Gastrocnemius medialis (tissue), 4 donors: ENCODE results near the gene APOBEC3C. TPM values are rescaled to one million over a fixed set of nuclear protein-coding genes. Genes with fewer than 3 reads are reported as not detected.
A peak's percentile ranks its signal among the peaks of the same experiment; 100 is the strongest.
"Not testable (repeated sequence)": the region's sequence is repeated elsewhere in the genome, so short reads cannot be mapped to it uniquely, and the experiment has no call there.

Experiments used
- ATAC-seq, 2 donors: fragments of 150-250 bp; one replicate each; pipeline ENCODE4 v1.9.1; 2016
- DNase-seq, 2 donors: peaks; one replicate each; pipeline ENCODE4 v3.0.0-alpha.2; 2019
- H3K27ac ChIP-seq, 4 donors: fragments of 200-600 bp; sonication (generic); 1 replicate in 1 of 4; 2 replicates in 3 of 4; pipeline ENCODE4 v1.5.1; 2016 to 2018; ENCODE audit warnings: mild to moderate bottlenecking in 2 of 4, moderate library complexity in 1 of 4
- H3K27me3 ChIP-seq, 3 donors: fragments of 200-600 bp; sonication (generic) in 2 of 3; 1 replicate in 1 of 3; 2 replicates in 2 of 3; pipeline versions ENCODE4 v1.5.1 to v1.6.0; 2016 to 2019; ENCODE audit warnings: mild to moderate bottlenecking in 1 of 3, moderate library complexity in 1 of 3
- H3K36me3 ChIP-seq, 2 donors: fragments of 200-600 bp; sonication (generic) in 1 of 2; one replicate each; pipeline ENCODE4 v1.5.1; 2017 to 2018
- H3K4me1 ChIP-seq, 2 donors: fragments of 200-600 bp; sonication (generic) in 1 of 2; one replicate each; pipeline ENCODE4 v1.5.1; 2016 to 2017; ENCODE audit warnings: mild to moderate bottlenecking in 2 of 2
- H3K4me3 ChIP-seq, 4 donors: fragments of 200-600 bp; sonication (generic) in 3 of 4; 1 replicate in 1 of 4; 2 replicates in 3 of 4; pipeline ENCODE4 v1.5.1; 2016 to 2019; ENCODE audit warnings: mild to moderate bottlenecking in 2 of 4
- H3K9me3 ChIP-seq, 3 donors: fragments of 200-600 bp; sonication (generic) in 2 of 3; 1 replicate in 1 of 3; 2 replicates in 2 of 3; pipeline ENCODE4 v1.5.1; 2016 to 2019
- POLR2A ChIP-seq, 2 donors: fragments of 450-650 bp; IDR thresholded peaks; one replicate each; pipeline ENCODE4 v1.6.1; 2017; ENCODE audit warnings: antibody characterized with exemption in 2 of 2, mild to moderate bottlenecking in 2 of 2, moderate library complexity in 2 of 2
- in situ Hi-C, 4 donors: fragments of 200-750 bp; cut with MboI; loops; one replicate each; pipeline versions ENCODE4 v1.15.0 to v1.8.0; 2017; ENCODE audit warnings: low sequenced_read_pairs in 4 of 4
- intact Hi-C: fragments of 100-400 bp; cut with DNase I; formaldehyde crosslinking; loops from one replicate; pipeline ENCODE4 v1.15.1; 2023; ENCODE audit warnings: low total_unique reads
- total RNA-seq, 4 donors: library from RNA; depleted of rRNA; stranded (reverse); fragments of >200 nt; gene quantifications; one replicate each; pipeline versions ENCODE4 v1.1.0 to v1.2.3, GENCODE V29; 2016
- TF ChIP-seq, protein P1 (sequence below), 5 experiments: fragments of 450-650 bp in 3 of 5; fragments of 200-600 bp in 2 of 5; sonication (generic) in 2 of 5; IDR thresholded peaks in 4 of 5; conservative IDR thresholded peaks in 1 of 5; 1 replicate in 4 of 5; 2 replicates in 1 of 5; pipeline ENCODE4 v1.5.1; 2016 to 2019; ENCODE audit warnings: antibody characterized with exemption in 5 of 5, mild to moderate bottlenecking in 3 of 5, moderate library complexity in 3 of 5

The APOBEC3C gene
- total RNA-seq, 4 donors from 2014 or later: 0.58 to 1.5 (median 1.0) TPM

GRCh38 chr22:38973289-38974169 lies 40.5 kb upstream of the APOBEC3C start:
- no peaks in the 10 kb centered on the region for H3K36me3 ChIP-seq
- in situ Hi-C loops (no loop called here), intact Hi-C loops (no loop called here)
- H3K4me3 ChIP-seq: no peak overlapping the region
- peaks cover 0 to 7% (median 0%) of the 10 kb centered on the region in 3 donors for H3K27me3 ChIP-seq
- ATAC-seq: no peak
- DNase-seq: no peak
- no peaks in the 10 kb centered on the region for H3K9me3 ChIP-seq
- H3K27ac ChIP-seq: no peak overlapping the region
- TF ChIP-seq, protein P1, sequence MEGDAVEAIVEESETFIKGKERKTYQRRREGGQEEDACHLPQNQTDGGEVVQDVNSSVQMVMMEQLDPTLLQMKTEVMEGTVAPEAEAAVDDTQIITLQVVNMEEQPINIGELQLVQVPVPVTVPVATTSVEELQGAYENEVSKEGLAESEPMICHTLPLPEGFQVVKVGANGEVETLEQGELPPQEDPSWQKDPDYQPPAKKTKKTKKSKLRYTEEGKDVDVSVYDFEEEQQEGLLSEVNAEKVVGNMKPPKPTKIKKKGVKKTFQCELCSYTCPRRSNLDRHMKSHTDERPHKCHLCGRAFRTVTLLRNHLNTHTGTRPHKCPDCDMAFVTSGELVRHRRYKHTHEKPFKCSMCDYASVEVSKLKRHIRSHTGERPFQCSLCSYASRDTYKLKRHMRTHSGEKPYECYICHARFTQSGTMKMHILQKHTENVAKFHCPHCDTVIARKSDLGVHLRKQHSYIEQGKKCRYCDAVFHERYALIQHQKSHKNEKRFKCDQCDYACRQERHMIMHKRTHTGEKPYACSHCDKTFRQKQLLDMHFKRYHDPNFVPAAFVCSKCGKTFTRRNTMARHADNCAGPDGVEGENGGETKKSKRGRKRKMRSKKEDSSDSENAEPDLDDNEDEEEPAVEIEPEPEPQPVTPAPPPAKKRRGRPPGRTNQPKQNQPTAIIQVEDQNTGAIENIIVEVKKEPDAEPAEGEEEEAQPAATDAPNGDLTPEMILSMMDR (IDR thresholded peaks at IDR 0.05 in 4 of 5, conservative IDR thresholded peaks at IDR 0.05 in 1 of 5): peak in 3 of 5 experiments; percentile 36 to 60 (median 57)
- no peak for TF ChIP-seq POLR2A (IDR thresholded peaks at IDR 0.05)
- no peaks in the 10 kb centered on the region for H3K4me1 ChIP-seq

DNA sequence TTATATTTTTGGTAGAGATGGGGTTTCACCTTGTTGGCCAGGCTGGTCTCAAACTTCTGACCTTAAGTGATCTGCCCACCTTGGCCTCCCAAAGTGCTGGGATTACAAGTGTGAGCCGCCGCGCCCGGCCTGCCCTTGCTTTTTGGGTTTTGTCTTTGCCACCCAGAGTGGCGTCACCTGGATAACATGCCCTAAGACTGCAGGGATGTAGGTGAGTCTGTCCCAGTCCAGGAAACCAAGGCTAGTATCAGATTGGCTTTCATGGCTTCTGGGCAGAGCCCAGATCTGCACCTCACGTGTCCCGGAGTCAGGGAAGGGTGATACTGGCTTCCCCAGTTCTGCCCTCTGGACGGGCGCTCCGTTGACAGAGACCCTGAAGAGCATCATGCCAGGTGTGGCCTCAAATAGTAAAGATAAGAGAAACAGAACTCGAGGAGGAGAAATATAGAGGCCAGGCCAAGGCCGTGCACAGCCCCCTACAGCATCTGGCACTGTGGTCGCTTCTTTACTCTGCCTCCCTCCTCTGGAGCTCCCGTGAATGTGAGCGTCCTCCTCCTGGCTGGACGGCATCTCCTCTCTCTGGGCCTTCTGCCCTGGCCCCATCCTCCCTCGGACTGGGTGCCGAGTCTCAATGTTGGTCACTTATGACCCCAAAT lies 39.8 kb upstream of the APOBEC3C start:
- Histone ChIP-seq H3K4me1 (no peaks in the 10 kb centered on the region), H3K27me3 (peaks cover 0 to 7% (median 0%) of the 10 kb centered on the region in 3 donors), H3K36me3 (no peaks in the 10 kb centered on the region), H3K4me3 (no peak overlapping the region), H3K9me3 (no peaks in the 10 kb centered on the region), H3K27ac (no peak overlapping the region)
- no peak for TF ChIP-seq POLR2A (IDR thresholded peaks at IDR 0.05)
- TF ChIP-seq, protein P1 (IDR thresholded peaks at IDR 0.05 in 4 of 5, conservative IDR thresholded peaks at IDR 0.05 in 1 of 5): no peak
- intact Hi-C loops: no loop called here
- in situ Hi-C loops: no loop called here
- ATAC-seq (no peak), DNase-seq (no peak)

- intact Hi-C loops (no loop called here), in situ Hi-C loops (no loop called here)
- H3K27ac ChIP-seq: no peak overlapping the region
- no peaks in the 10 kb centered on the region for H3K36me3 ChIP-seq
- peaks cover 0 to 4% (median 0%) of the 10 kb centered on the region in 3 donors for H3K27me3 ChIP-seq
- DNase-seq (no peak), ATAC-seq (no peak)
- no peak overlapping the region for H3K4me3 ChIP-seq
- H3K9me3 ChIP-seq: no peaks in the 10 kb centered on the region
- no peak for TF ChIP-seq POLR2A (IDR thresholded peaks at IDR 0.05)
- TF ChIP-seq, protein P1 (IDR thresholded peaks at IDR 0.05 in 4 of 5, conservative IDR thresholded peaks at IDR 0.05 in 1 of 5): no peak
- no peaks in the 10 kb centered on the region for H3K4me1 ChIP-seq
Measured at GRCh38 chr22:38974826-38975175, 39.3 kb upstream of the APOBEC3C start.

GRCh38 chr22:38977289-38977688 lies 36.8 kb upstream of the APOBEC3C start:
- in situ Hi-C loops, H3K4me1 ChIP-seq, intact Hi-C loops, H3K27ac ChIP-seq, ATAC-seq, H3K4me3 ChIP-seq, H3K9me3 ChIP-seq, H3K27me3 ChIP-seq, H3K36me3 ChIP-seq, DNase-seq: not testable (repeated sequence)

- intact Hi-C loops: loop anchor here (5.0 kb wide), 2 partner anchors 53 to 108 kb away; partner anchors contain the start of gene CBX6
- in situ Hi-C loops: not testable (repeated sequence)
Measured at GRCh38 chr22:38980587-38980986, 33.5 kb upstream of the APOBEC3C start.

More at GRCh38 chr22:38980587-38980986, 33.5 kb upstream of the APOBEC3C start:
- not testable (repeated sequence) for H3K27me3 ChIP-seq, H3K4me3 ChIP-seq, H3K9me3 ChIP-seq, DNase-seq, H3K36me3 ChIP-seq, H3K27ac ChIP-seq, ATAC-seq
- H3K4me1 ChIP-seq: peaks cover 9 to 13% of the 10 kb centered on the region in 2 donors
